CD4-positive, alpha-beta T cell (primary cell): ENCODE results near the gene SLC23A2. TPM values are rescaled to one million over a fixed set of nuclear protein-coding genes. Genes with fewer than 3 reads are reported as not detected.

Experiments used
- ATAC-seq: fragments of 200-7000 bp; cut with Tn5 transposase; one replicate; pipeline ENCODE4 v1.10.0; 2022; ENCODE audit warnings: mild to moderate bottlenecking; ENCODE audit not compliant: poor library complexity
- CTCF ChIA-PET: fragments of 350-600 bp; sonication (Branson Sonifier 250); formaldehyde crosslinking; loops from one replicate; lab custom pipeline; 2021; ENCODE audit warnings: antibody characterized with exemption, inconsistent platforms; lab: Charles Lee
- POLR2A ChIA-PET: fragments of 350-600 bp; sonication (Branson Sonifier 250); formaldehyde crosslinking; loops from one replicate; lab custom pipeline; 2021; ENCODE audit warnings: antibody characterized with exemption, inconsistent platforms; lab: Charles Lee
- DNase-seq, 14 experiments: peaks; one replicate each; pipeline ENCODE4 v3.0.0-alpha.2; 2013 to 2020; ENCODE audit warnings: mixed read lengths in 2 of 14
- H3K27ac ChIP-seq, 2 donors: one replicate each; pipeline versions ENCODE4 v1.5.1 to v1.7.0; 2013; ENCODE audit warnings: low read length in 2 of 2, low read depth in 1 of 2, mild to moderate bottlenecking in 1 of 2
- H3K27me3 ChIP-seq, 2 experiments: 1 replicate in 1 of 2; 2 replicates in 1 of 2; pipeline versions ENCODE4 v1.6.1 to v1.7.0; 2013; ENCODE audit warnings: low read length in 2 of 2, control low read depth in 1 of 2, mild to moderate bottlenecking in 1 of 2, moderate library complexity in 1 of 2; ENCODE audit not compliant: insufficient read depth in 2 of 2, control insufficient read depth in 1 of 2
- H3K36me3 ChIP-seq: one replicate; pipeline ENCODE4 v1.6.1; 2013; ENCODE audit warnings: low read length, control low read depth; ENCODE audit not compliant: insufficient read depth
- H3K4me1 ChIP-seq: one replicate; pipeline ENCODE4 v1.6.1; 2013; ENCODE audit warnings: low read length, control low read depth; ENCODE audit not compliant: insufficient read depth
- H3K4me3 ChIP-seq: one replicate; pipeline ENCODE4 v1.5.1; 2013; ENCODE audit warnings: mild to moderate bottlenecking, low read length, moderate library complexity
- H3K9me3 ChIP-seq, 2 experiments: 1 replicate in 1 of 2; 2 replicates in 1 of 2; pipeline versions ENCODE4 v1.6.1 to v1.7.0; 2013; ENCODE audit warnings: low read length in 2 of 2, mild to moderate bottlenecking in 2 of 2, control low read depth in 1 of 2, moderate library complexity in 1 of 2; ENCODE audit not compliant: control insufficient read depth in 1 of 2, insufficient read depth in 1 of 2
- H3K27ac Mint-ChIP-seq: one replicate; pipeline ENCODE4 v1.8.0; 2020; ENCODE audit warnings: mixed read lengths
- H3K27me3 Mint-ChIP-seq: one replicate; pipeline ENCODE4 v1.8.0; 2021; ENCODE audit warnings: mixed read lengths
- H3K36me3 Mint-ChIP-seq: one replicate; pipeline ENCODE4 v1.8.0; 2021; ENCODE audit warnings: low read depth, mixed read lengths
- H3K4me1 Mint-ChIP-seq: one replicate; pipeline ENCODE4 v1.8.0; 2021; ENCODE audit warnings: low read depth, mixed read lengths
- H3K4me3 Mint-ChIP-seq: one replicate; pipeline ENCODE4 v1.8.0; 2020; ENCODE audit warnings: mild to moderate bottlenecking, mixed read lengths
- H3K9me3 Mint-ChIP-seq: one replicate; pipeline ENCODE4 v1.8.0; 2020; ENCODE audit warnings: mixed read lengths
- intact Hi-C, 2 experiments: fragments of 100-400 bp; cut with DNase I in 1 of 2; cut with micrococcal nuclease in 1 of 2; formaldehyde crosslinking; loops; one replicate each; pipeline versions ENCODE4 v1.15.1 to v1.9.0; 2023 to 2025; cut with DNase I, micrococcal nuclease
- total RNA-seq, 174 experiments: library from RNA in 2 of 174; stranded (reverse) in 2 of 174; gene quantifications; one replicate each; pipeline ENCODE4 v1.2.3 and lab custom pipeline; 2021 to 2026
- TF ChIP-seq, protein P1 (sequence below): fragments of 200-600 bp; IDR thresholded peaks from one replicate; pipeline ENCODE4 v1.8.0; 2022; ENCODE audit warnings: antibody characterized with exemption, mild to moderate bottlenecking

The SLC23A2 gene
- total RNA-seq, 2 experiments from 2014 or later = 22.8 to 23.0 TPM

DNA sequence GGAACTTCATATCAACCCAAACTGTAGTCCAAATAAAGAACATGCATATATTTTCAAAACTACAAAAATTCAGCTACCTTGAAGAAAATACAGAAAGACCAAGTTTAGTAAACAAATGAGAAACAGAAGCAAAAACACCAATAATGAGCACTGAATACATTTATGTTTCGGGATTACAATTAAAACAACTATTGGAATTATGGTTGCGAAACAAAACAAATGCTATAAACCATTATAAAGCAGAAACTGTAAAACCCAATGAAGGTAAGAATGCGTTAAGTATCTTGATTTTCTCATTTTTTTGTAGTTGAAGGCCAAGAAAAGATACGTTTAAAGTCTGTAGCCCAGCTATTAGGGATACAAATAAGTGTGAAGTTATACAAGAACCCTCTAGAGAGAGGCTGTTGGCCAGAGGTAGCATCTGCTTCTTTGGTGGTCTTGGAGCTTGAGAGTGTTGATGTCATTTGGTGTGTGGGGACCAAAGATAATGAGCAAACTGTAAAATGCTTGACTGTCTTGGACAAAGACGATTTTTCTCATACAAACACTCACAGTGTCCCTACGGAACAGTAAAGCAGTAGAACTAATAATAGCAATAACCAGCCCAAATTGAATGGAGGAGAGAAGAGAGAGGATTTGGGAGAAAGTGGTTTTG is 168.1 kb downstream of the SLC23A2 start:
- Mint-ChIP-seq H3K9me3 (peaks cover 6% of the 10 kb centered on the region), H3K4me1 (no peaks in the 10 kb centered on the region), H3K27me3 (no peaks in the 10 kb centered on the region), H3K4me3 (no peak overlapping the region), H3K36me3 (no peaks in the 10 kb centered on the region), H3K27ac (no peak overlapping the region)
- Histone ChIP-seq H3K27me3 (no peaks in the 10 kb centered on the region), H3K9me3 (no peaks in the 10 kb centered on the region), H3K36me3 (no peaks in the 10 kb centered on the region), H3K27ac (no peak overlapping the region), H3K4me3 (no peak overlapping the region), H3K4me1 (no peaks in the 10 kb centered on the region)
- DNase-seq (no peak), ATAC-seq (no peak)
- ChIA-PET POLR2A (no interaction called here), CTCF (interaction anchor here (0.5 kb wide), 1 partner anchor 13 kb away, joined by 3 read pairs; no protein-coding TSS in a partner anchor)
- intact Hi-C loops = no loop called here
- TF ChIP-seq, protein P1, sequence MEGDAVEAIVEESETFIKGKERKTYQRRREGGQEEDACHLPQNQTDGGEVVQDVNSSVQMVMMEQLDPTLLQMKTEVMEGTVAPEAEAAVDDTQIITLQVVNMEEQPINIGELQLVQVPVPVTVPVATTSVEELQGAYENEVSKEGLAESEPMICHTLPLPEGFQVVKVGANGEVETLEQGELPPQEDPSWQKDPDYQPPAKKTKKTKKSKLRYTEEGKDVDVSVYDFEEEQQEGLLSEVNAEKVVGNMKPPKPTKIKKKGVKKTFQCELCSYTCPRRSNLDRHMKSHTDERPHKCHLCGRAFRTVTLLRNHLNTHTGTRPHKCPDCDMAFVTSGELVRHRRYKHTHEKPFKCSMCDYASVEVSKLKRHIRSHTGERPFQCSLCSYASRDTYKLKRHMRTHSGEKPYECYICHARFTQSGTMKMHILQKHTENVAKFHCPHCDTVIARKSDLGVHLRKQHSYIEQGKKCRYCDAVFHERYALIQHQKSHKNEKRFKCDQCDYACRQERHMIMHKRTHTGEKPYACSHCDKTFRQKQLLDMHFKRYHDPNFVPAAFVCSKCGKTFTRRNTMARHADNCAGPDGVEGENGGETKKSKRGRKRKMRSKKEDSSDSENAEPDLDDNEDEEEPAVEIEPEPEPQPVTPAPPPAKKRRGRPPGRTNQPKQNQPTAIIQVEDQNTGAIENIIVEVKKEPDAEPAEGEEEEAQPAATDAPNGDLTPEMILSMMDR = no peak

- H3K27ac ChIP-seq = no peak overlapping the region
- H3K27me3 Mint-ChIP-seq = no peaks in the 10 kb centered on the region
- H3K4me3 ChIP-seq = no peak overlapping the region
- DNase-seq = no peak
- H3K4me1 Mint-ChIP-seq = no peaks in the 10 kb centered on the region
- H3K9me3 Mint-ChIP-seq = peaks cover 6% of the 10 kb centered on the region
- no peaks in the 10 kb centered on the region for H3K36me3 Mint-ChIP-seq
- no peak overlapping the region for H3K27ac Mint-ChIP-seq
- intact Hi-C loops = no loop called here
- ChIA-PET CTCF (no interaction called here), POLR2A (no interaction called here)
- H3K9me3 ChIP-seq = no peaks in the 10 kb centered on the region
- H3K4me1 ChIP-seq = no peaks in the 10 kb centered on the region
- H3K36me3 ChIP-seq = no peaks in the 10 kb centered on the region
- TF ChIP-seq, protein P1 = no peak
- no peaks in the 10 kb centered on the region for H3K27me3 ChIP-seq
- H3K4me3 Mint-ChIP-seq = no peak overlapping the region
- ATAC-seq = no peak
Measured at GRCh38 chr20:4832469-4832868, 168.8 kb downstream of the SLC23A2 start.

- Histone ChIP-seq H3K27me3 (no peaks in the 10 kb centered on the region), H3K4me3 (no peak overlapping the region), H3K27ac (no peak overlapping the region), H3K9me3 (no peaks in the 10 kb centered on the region), H3K4me1 (no peaks in the 10 kb centered on the region), H3K36me3 (no peaks in the 10 kb centered on the region)
- Mint-ChIP-seq H3K9me3 (peaks cover 6% of the 10 kb centered on the region), H3K27ac (no peak overlapping the region), H3K4me3 (no peak overlapping the region), H3K4me1 (no peaks in the 10 kb centered on the region), H3K36me3 (no peaks in the 10 kb centered on the region), H3K27me3 (no peaks in the 10 kb centered on the region)
- TF ChIP-seq, protein P1 = no peak
- CTCF ChIA-PET = interaction anchor here (2.0 kb wide), 1 partner anchor 16 kb away, joined by 6 read pairs; no protein-coding TSS in a partner anchor
- no peak for DNase-seq
- POLR2A ChIA-PET = no interaction called here
- no peak for ATAC-seq
- intact Hi-C loops = no loop called here
Measured at GRCh38 chr20:4830696-4831095, 170.6 kb downstream of the SLC23A2 start.
